CD4-positive, alpha-beta memory T cell (primary cell): Measurements from ENCODE around the gene IMPACT. TPM values are rescaled to one million over a fixed set of nuclear protein-coding genes. Genes with fewer than 3 reads are reported as not detected.

Experiments used
- CTCF ChIA-PET: fragments of 350-600 bp; sonication (Branson Sonifier 250); formaldehyde crosslinking; loops from one replicate; lab custom pipeline; 2021; ENCODE audit warnings: inconsistent platforms; ENCODE audit not compliant: partially characterized antibody; lab: Charles Lee
- POLR2A ChIA-PET: fragments of 350-600 bp; sonication (Branson Sonifier 250); formaldehyde crosslinking; loops from one replicate; lab custom pipeline; 2021; ENCODE audit not compliant: partially characterized antibody; lab: Charles Lee
- DNase-seq, 5 donors: peaks; one replicate each; pipeline versions ENCODE4 v3.0.0 to v3.0.0-alpha.2; 2020 to 2022; ENCODE audit warnings: mixed read lengths in 1 of 5
- H3K27ac ChIP-seq: one replicate; pipeline ENCODE4 v1.7.0; 2013; ENCODE audit warnings: low read depth, low read length
- H3K27me3 ChIP-seq: 2 replicates; pipeline ENCODE4 v1.7.0; 2013; ENCODE audit warnings: mild to moderate bottlenecking, low read length, moderate library complexity; ENCODE audit not compliant: insufficient read depth
- H3K36me3 ChIP-seq: 2 replicates; pipeline ENCODE4 v1.7.0; 2013; ENCODE audit warnings: mild to moderate bottlenecking, low read length, moderate library complexity; ENCODE audit not compliant: insufficient read depth
- H3K4me1 ChIP-seq: 2 replicates; pipeline ENCODE4 v1.7.0; 2013; ENCODE audit warnings: mild to moderate bottlenecking, low read length, moderate library complexity; ENCODE audit not compliant: insufficient read depth
- H3K4me3 ChIP-seq, 2 donors: one replicate each; pipeline ENCODE4 v1.7.0; 2013; ENCODE audit warnings: low read length in 2 of 2, mild to moderate bottlenecking in 1 of 2
- H3K9me3 ChIP-seq, 2 donors: one replicate each; pipeline ENCODE4 v1.7.0; 2013; ENCODE audit warnings: low read length in 2 of 2, control low read depth in 1 of 2; ENCODE audit not compliant: control insufficient read depth in 1 of 2
- H3K27ac Mint-ChIP-seq, 7 donors: one replicate each; pipeline ENCODE4 v1.8.0; 2020 to 2021; ENCODE audit warnings: mixed read lengths in 7 of 7, mild to moderate bottlenecking in 6 of 7, inconsistent platforms in 3 of 7, moderate library complexity in 3 of 7
- H3K27me3 Mint-ChIP-seq, 2 donors: one replicate each; pipeline ENCODE4 v1.8.0; 2020 to 2021; ENCODE audit warnings: mixed read lengths in 2 of 2
- H3K36me3 Mint-ChIP-seq, 2 donors: one replicate each; pipeline ENCODE4 v1.8.0; 2020 to 2021; ENCODE audit warnings: mixed read lengths in 2 of 2, inconsistent platforms in 1 of 2, mild to moderate bottlenecking in 1 of 2
- H3K4me1 Mint-ChIP-seq, 4 donors: one replicate each; pipeline ENCODE4 v1.8.0; 2020 to 2021; ENCODE audit warnings: mixed read lengths in 4 of 4, mild to moderate bottlenecking in 1 of 4
- H3K4me3 Mint-ChIP-seq, 8 donors: one replicate each; pipeline ENCODE4 v1.8.0; 2020 to 2021; ENCODE audit warnings: mixed read lengths in 8 of 8, mild to moderate bottlenecking in 7 of 8, moderate library complexity in 6 of 8, inconsistent platforms in 3 of 8
- H3K9me3 Mint-ChIP-seq, 8 donors: one replicate each; pipeline ENCODE4 v1.8.0; 2020 to 2021; ENCODE audit warnings: mixed read lengths in 8 of 8, mild to moderate bottlenecking in 5 of 8, inconsistent platforms in 3 of 8, moderate library complexity in 1 of 8
- intact Hi-C: fragments of 100-400 bp; cut with micrococcal nuclease; formaldehyde crosslinking; loops from one replicate; pipeline ENCODE4 v1.15.1; 2023
- polyA plus RNA-seq, 2 donors: library from polyadenylated mRNA; unstranded; fragments of 300-500 nt; fragmentation: Illumina TruSeq; gene quantifications; one replicate each; pipeline ENCODE4 v1.2.3, GENCODE V29; 2021
- total RNA-seq, 2 experiments: library from RNA; stranded (reverse); gene quantifications; one replicate each; pipeline ENCODE4 v1.2.3, GENCODE V29; 2021

Gene IMPACT
- total and polyA plus RNA-seq, 4 experiments from 2014 or later, result 12.5 to 20.9 (median 15.0) TPM

- Mint-ChIP-seq H3K9me3 (peaks cover 0 to 4% (median 1%) of the 10 kb centered on the region in 8 donors), H3K4me1 (peaks cover 4 to 10% (median 6%) of the 10 kb centered on the region in 4 donors), H3K36me3 (no peaks in the 10 kb centered on the region), H3K27me3 (peaks cover 15 to 30% of the 10 kb centered on the region in 2 donors), H3K27ac (no peak overlapping the region), H3K4me3 (no peak overlapping the region)
- Histone ChIP-seq H3K27me3 (no peaks in the 10 kb centered on the region), H3K4me1 (peaks cover 6% of the 10 kb centered on the region), H3K36me3 (no peaks in the 10 kb centered on the region), H3K4me3 (no peak overlapping the region), H3K27ac (no peak overlapping the region), H3K9me3 (no peaks in the 10 kb centered on the region)
- ChIA-PET CTCF (interaction anchor here (1.4 kb wide), 1 partner anchor 42 kb away, joined by 4 read pairs; no protein-coding TSS in a partner anchor), POLR2A (no interaction called here)
- intact Hi-C loops, result no loop called here
- DNase-seq, result no peak
These were observed 24.2 kb upstream of the IMPACT start for GRCh38 chr18:24402209-24402785.

GRCh38 chr18:24403076-24403475 is 23.4 kb upstream of the IMPACT start:
- H3K27me3 Mint-ChIP-seq, result peaks cover 15 to 31% of the 10 kb centered on the region in 2 donors
- ChIA-PET CTCF (no interaction called here), POLR2A (no interaction called here)
- intact Hi-C loops, result no loop called here
- H3K4me3 ChIP-seq, result no peak overlapping the region
- H3K9me3 ChIP-seq, result no peaks in the 10 kb centered on the region
- no peaks in the 10 kb centered on the region for H3K36me3 ChIP-seq
- no peaks in the 10 kb centered on the region for H3K36me3 Mint-ChIP-seq
- DNase-seq, result no peak
- H3K9me3 Mint-ChIP-seq, result peaks cover 0 to 4% (median 1%) of the 10 kb centered on the region in 8 donors
- H3K4me1 ChIP-seq, result peaks cover 5% of the 10 kb centered on the region
- H3K27ac Mint-ChIP-seq, result no peak overlapping the region
- H3K27me3 ChIP-seq, result no peaks in the 10 kb centered on the region
- H3K4me3 Mint-ChIP-seq, result no peak overlapping the region
- peaks cover 1 to 6% (median 3%) of the 10 kb centered on the region in 4 donors for H3K4me1 Mint-ChIP-seq
- H3K27ac ChIP-seq, result no peak overlapping the region

DNA sequence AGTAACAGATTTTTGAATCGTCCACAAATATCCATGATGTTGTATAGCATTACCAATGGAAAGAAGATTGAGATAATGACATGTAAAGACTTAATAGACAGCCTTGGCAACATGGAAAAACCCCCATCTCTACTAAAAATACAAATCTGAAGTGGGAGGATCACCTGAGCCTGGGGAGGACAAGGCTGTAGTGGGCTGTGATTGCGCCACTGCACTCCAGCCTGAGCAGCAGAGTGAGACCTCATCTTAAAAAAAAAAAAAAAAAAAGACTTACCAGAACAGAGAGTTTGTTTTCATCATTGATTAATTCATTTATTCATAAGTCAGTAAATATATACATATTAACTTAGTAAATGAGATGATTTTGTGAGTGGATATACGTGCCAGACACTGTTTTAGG is 21.9 kb upstream of the IMPACT start:
- H3K36me3 ChIP-seq, result no peaks in the 10 kb centered on the region
- H3K27ac Mint-ChIP-seq, result no peak overlapping the region
- intact Hi-C loops, result no loop called here
- H3K4me3 ChIP-seq, result no peak overlapping the region
- H3K4me1 Mint-ChIP-seq, result no peaks in the 10 kb centered on the region
- ChIA-PET CTCF (interaction anchor here (1.1 kb wide), 1 partner anchor 9 kb away, joined by 5 read pairs; no protein-coding TSS in a partner anchor), POLR2A (no interaction called here)
- no peak overlapping the region for H3K4me3 Mint-ChIP-seq
- H3K4me1 ChIP-seq, result no peaks in the 10 kb centered on the region
- no peaks in the 10 kb centered on the region for H3K36me3 Mint-ChIP-seq
- DNase-seq, result no peak
- H3K27me3 ChIP-seq, result no peaks in the 10 kb centered on the region
- peaks cover 0 to 6% (median 1%) of the 10 kb centered on the region in 8 donors for H3K9me3 Mint-ChIP-seq
- peaks cover 15 to 38% of the 10 kb centered on the region in 2 donors for H3K27me3 Mint-ChIP-seq
- H3K27ac ChIP-seq, result no peak overlapping the region
- no peaks in the 10 kb centered on the region for H3K9me3 ChIP-seq

DNA sequence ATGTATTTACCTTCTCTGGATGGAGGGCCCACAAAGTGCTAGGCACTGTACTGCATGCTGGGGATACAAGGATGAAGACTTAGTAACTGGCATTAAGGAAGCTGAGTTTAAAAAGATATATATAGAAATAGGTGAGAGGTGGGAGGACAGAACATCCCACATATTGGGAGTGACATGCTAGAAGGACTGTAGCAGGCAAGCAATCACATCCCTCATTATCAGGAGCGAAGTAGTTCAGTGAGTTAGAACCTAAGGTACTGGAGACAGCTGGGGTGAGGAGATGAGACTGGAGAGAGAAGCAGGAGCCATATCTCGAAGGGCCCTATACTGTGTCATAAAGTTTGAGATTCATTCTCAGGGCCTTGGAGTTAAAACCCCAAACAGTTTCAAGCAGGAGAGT is 18.0 kb upstream of the IMPACT start:
- Mint-ChIP-seq H3K4me3 (no peak overlapping the region), H3K9me3 (peaks cover 0 to 6% (median 1%) of the 10 kb centered on the region in 8 donors), H3K36me3 (no peaks in the 10 kb centered on the region), H3K27ac (no peak overlapping the region), H3K4me1 (no peaks in the 10 kb centered on the region), H3K27me3 (peaks cover 16 to 47% of the 10 kb centered on the region in 2 donors)
- intact Hi-C loops, result no loop called here
- DNase-seq, result no peak
- Histone ChIP-seq H3K27me3 (no peaks in the 10 kb centered on the region), H3K27ac (no peak overlapping the region), H3K4me1 (no peaks in the 10 kb centered on the region), H3K9me3 (no peaks in the 10 kb centered on the region), H3K4me3 (no peak overlapping the region), H3K36me3 (no peaks in the 10 kb centered on the region)
- CTCF ChIA-PET, result no interaction called here
- POLR2A ChIA-PET, result no interaction called here

GRCh38 chr18:24413148-24413547 is 13.3 kb upstream of the IMPACT start:
- peaks cover 11 to 41% of the 10 kb centered on the region in 2 donors for H3K27me3 Mint-ChIP-seq
- Histone ChIP-seq H3K27me3 (no peaks in the 10 kb centered on the region), H3K36me3 (no peaks in the 10 kb centered on the region), H3K4me1 (no peaks in the 10 kb centered on the region), H3K4me3 (no peak overlapping the region), H3K27ac (no peak overlapping the region), H3K9me3 (no peaks in the 10 kb centered on the region)
- ChIA-PET POLR2A (interaction anchor here (1.2 kb wide), 1 partner anchor 16 kb away, joined by 5 read pairs; the partner anchor contains the start of gene OSBPL1A), CTCF (interaction anchor here (0.6 to 1.5 kb wide), 2 partner anchors 9 to 53 kb away, joined by 3 to 5 read pairs; no protein-coding TSS in a partner anchor)
- intact Hi-C loops, result no loop called here
- no peak for DNase-seq
- H3K4me1 Mint-ChIP-seq, result peaks cover 0 to 7% (median under 1%) of the 10 kb centered on the region in 4 donors
- peaks cover 0 to 2% (median 0%) of the 10 kb centered on the region in 8 donors for H3K9me3 Mint-ChIP-seq
- no peaks in the 10 kb centered on the region for H3K36me3 Mint-ChIP-seq
- no peak overlapping the region for H3K4me3 Mint-ChIP-seq
- H3K27ac Mint-ChIP-seq, result no peak overlapping the region

GRCh38 chr18:24414349-24415003 is 12.0 kb upstream of the IMPACT start:
- no peaks in the 10 kb centered on the region for H3K9me3 Mint-ChIP-seq
- H3K36me3 Mint-ChIP-seq, result no peaks in the 10 kb centered on the region

DNA sequence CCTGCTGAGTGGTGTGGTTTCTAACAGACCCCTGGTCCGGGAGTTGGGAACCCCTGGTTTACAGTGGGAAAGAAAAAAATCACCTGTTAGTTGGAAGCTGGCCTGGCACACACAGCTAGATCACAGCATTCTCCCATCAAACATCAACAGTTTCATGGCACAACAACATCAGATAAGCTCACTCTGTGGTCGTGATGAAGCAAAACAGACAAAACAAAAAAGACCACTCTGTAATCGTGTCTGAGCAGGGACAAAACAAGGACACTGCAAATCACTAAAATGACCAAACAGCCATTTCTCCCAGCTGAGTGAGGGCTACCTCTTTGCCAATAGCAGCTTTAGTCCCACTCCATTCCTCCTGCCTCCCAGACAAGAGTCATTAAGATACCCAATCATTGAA is 9.0 kb upstream of the IMPACT start:
- H3K4me3 Mint-ChIP-seq, result no peak overlapping the region
- no peaks in the 10 kb centered on the region for H3K4me1 ChIP-seq
- H3K4me3 ChIP-seq, result no peak overlapping the region
- no peak overlapping the region for H3K27ac ChIP-seq
- H3K27ac Mint-ChIP-seq, result no peak overlapping the region
- ChIA-PET POLR2A (no interaction called here), CTCF (interaction anchor here (1.0 to 1.8 kb wide), 2 partner anchors 14 to 16 kb away, joined by 5 to 6 read pairs; no protein-coding TSS in a partner anchor)
- no peak for DNase-seq
- H3K36me3 Mint-ChIP-seq, result no peaks in the 10 kb centered on the region
- intact Hi-C loops, result no loop called here
- no peaks in the 10 kb centered on the region for H3K9me3 Mint-ChIP-seq
- no peaks in the 10 kb centered on the region for H3K9me3 ChIP-seq
- H3K36me3 ChIP-seq, result no peaks in the 10 kb centered on the region
- peaks cover 6% of the 10 kb centered on the region for H3K27me3 ChIP-seq
- peaks cover 11 to 37% of the 10 kb centered on the region in 2 donors for H3K27me3 Mint-ChIP-seq
- H3K4me1 Mint-ChIP-seq, result peaks cover 0 to 7% (median under 1%) of the 10 kb centered on the region in 4 donors

More at GRCh38 chr18:24414349-24415003, 12.0 kb upstream of the IMPACT start:
- Mint-ChIP-seq H3K4me3 (no peak overlapping the region), H3K27ac (no peak overlapping the region), H3K27me3 (peaks cover 14 to 36% of the 10 kb centered on the region in 2 donors), H3K4me1 (peaks cover 0 to 7% (median under 1%) of the 10 kb centered on the region in 4 donors)
- H3K4me1 ChIP-seq, result no peaks in the 10 kb centered on the region
- no peak overlapping the region for H3K27ac ChIP-seq
- ChIA-PET CTCF (interaction anchor here (1.1 to 1.5 kb wide), 2 partner anchors 11 to 54 kb away, joined by 3 to 5 read pairs; no protein-coding TSS in a partner anchor), POLR2A (interaction anchor here (1.1 kb wide), 1 partner anchor 13 kb away, joined by 3 read pairs; no protein-coding TSS in a partner anchor)
- no peak overlapping the region for H3K4me3 ChIP-seq
- H3K9me3 ChIP-seq, result no peaks in the 10 kb centered on the region
- no peaks in the 10 kb centered on the region for H3K27me3 ChIP-seq
- no peaks in the 10 kb centered on the region for H3K36me3 ChIP-seq
- no peak for DNase-seq
- intact Hi-C loops, result no loop called here
